WTC11 (cell line): ENCODE data around the gene SNX1.
"Not testable (repeated sequence)": the region's sequence is repeated elsewhere in the genome, so short reads cannot be mapped to it uniquely, and the experiment has no call there.

Experiments used
- ATF1 ChIP-seq: sonication (generic); formaldehyde crosslinking; IDR thresholded peaks from 2 replicates; pipeline ENCODE4 v1.8.1; 2023; ENCODE audit warnings: mild to moderate bottlenecking, moderate library complexity, missing genetic modification reagents
- ETV6 ChIP-seq: sonication (generic); formaldehyde crosslinking; IDR thresholded peaks from 2 replicates; pipeline ENCODE4 v1.8.1; 2022; ENCODE audit warnings: mild to moderate bottlenecking, missing genetic modification reagents
- FOXP1 ChIP-seq: sonication (generic); formaldehyde crosslinking; IDR thresholded peaks from 2 replicates; pipeline ENCODE4 v1.8.0; 2022; ENCODE audit warnings: missing genetic modification reagents, mild to moderate bottlenecking, moderate library complexity, borderline replicate concordance
- IRF2 ChIP-seq: sonication (generic); formaldehyde crosslinking; IDR thresholded peaks from 2 replicates; pipeline ENCODE4 v1.8.0; 2022; ENCODE audit warnings: low read depth, missing genetic modification reagents, borderline replicate concordance
- KAT7 ChIP-seq: sonication (generic); formaldehyde crosslinking; IDR thresholded peaks from 2 replicates; pipeline ENCODE4 v1.8.1; 2023; ENCODE audit warnings: missing genetic modification reagents, mild to moderate bottlenecking, borderline replicate concordance
- TEAD4 ChIP-seq: sonication (generic); formaldehyde crosslinking; IDR thresholded peaks from 2 replicates; pipeline ENCODE4 v1.8.0; 2022; ENCODE audit warnings: mild to moderate bottlenecking, missing genetic modification reagents
- ZNF232 ChIP-seq: sonication (generic); formaldehyde crosslinking; IDR thresholded peaks from 2 replicates; pipeline ENCODE4 v1.8.0; 2022; ENCODE audit warnings: mild to moderate bottlenecking, missing genetic modification reagents
- TF ChIP-seq, protein P1 (sequence below): sonication (generic); formaldehyde crosslinking; IDR thresholded peaks from 2 replicates; pipeline ENCODE4 v1.8.1; 2022; ENCODE audit warnings: low read depth, mild to moderate bottlenecking, moderate library complexity, missing genetic modification reagents, borderline replicate concordance
- TF ChIP-seq, protein P2 (sequence below): fragments of 200-600 bp; IDR thresholded peaks from 2 replicates; pipeline ENCODE4 v1.8.0; 2022; ENCODE audit warnings: antibody characterized with exemption
- TF ChIP-seq, protein P3 (sequence below): sonication (generic); formaldehyde crosslinking; conservative IDR thresholded peaks from 2 replicates; pipeline ENCODE4 v1.8.1; 2022; ENCODE audit warnings: mild to moderate bottlenecking, missing genetic modification reagents
- TF ChIP-seq, protein P4 (sequence below): sonication (generic); formaldehyde crosslinking; IDR thresholded peaks from 2 replicates; pipeline ENCODE4 v1.8.1; 2022; ENCODE audit warnings: low read depth, missing genetic modification reagents, borderline replicate concordance

DNA sequence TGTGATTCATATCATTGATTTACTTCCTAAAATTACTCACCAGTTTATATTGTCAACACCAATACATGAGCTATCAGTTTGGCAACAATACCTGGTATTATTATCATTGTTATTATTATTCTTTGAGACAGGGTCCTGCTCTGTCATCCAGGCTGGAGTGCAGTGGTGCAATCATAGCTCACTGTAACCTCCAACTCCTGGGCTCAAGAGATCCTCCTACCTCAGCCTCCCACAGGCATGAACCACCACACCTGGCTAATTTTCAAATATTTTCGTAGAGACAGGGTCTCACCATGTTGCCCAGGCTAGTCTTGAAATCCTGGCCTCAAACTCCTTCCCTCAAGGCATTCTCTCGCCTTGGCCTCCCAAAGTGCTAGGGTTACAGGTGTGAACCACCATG is 22.3 kb upstream of the SNX1 start:
- TF ChIP-seq, protein P1, sequence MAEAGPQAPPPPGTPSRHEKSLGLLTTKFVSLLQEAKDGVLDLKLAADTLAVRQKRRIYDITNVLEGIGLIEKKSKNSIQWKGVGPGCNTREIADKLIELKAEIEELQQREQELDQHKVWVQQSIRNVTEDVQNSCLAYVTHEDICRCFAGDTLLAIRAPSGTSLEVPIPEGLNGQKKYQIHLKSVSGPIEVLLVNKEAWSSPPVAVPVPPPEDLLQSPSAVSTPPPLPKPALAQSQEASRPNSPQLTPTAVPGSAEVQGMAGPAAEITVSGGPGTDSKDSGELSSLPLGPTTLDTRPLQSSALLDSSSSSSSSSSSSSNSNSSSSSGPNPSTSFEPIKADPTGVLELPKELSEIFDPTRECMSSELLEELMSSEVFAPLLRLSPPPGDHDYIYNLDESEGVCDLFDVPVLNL (CRISPR knock-in tag), result not testable (repeated sequence)
- not testable (repeated sequence) for TF ChIP-seq ETV6 (CRISPR knock-in tag); ATF1 (CRISPR knock-in tag); TEAD4; ZNF232 (CRISPR knock-in tag); IRF2 (CRISPR knock-in tag); KAT7 (CRISPR knock-in tag); FOXP1 (CRISPR knock-in tag)
- TF ChIP-seq, protein P2, sequence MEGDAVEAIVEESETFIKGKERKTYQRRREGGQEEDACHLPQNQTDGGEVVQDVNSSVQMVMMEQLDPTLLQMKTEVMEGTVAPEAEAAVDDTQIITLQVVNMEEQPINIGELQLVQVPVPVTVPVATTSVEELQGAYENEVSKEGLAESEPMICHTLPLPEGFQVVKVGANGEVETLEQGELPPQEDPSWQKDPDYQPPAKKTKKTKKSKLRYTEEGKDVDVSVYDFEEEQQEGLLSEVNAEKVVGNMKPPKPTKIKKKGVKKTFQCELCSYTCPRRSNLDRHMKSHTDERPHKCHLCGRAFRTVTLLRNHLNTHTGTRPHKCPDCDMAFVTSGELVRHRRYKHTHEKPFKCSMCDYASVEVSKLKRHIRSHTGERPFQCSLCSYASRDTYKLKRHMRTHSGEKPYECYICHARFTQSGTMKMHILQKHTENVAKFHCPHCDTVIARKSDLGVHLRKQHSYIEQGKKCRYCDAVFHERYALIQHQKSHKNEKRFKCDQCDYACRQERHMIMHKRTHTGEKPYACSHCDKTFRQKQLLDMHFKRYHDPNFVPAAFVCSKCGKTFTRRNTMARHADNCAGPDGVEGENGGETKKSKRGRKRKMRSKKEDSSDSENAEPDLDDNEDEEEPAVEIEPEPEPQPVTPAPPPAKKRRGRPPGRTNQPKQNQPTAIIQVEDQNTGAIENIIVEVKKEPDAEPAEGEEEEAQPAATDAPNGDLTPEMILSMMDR, result not testable (repeated sequence)
- TF ChIP-seq, protein P3, sequence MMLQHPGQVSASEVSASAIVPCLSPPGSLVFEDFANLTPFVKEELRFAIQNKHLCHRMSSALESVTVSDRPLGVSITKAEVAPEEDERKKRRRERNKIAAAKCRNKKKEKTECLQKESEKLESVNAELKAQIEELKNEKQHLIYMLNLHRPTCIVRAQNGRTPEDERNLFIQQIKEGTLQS (CRISPR knock-in tag), result not testable (repeated sequence)
- TF ChIP-seq, protein P4, sequence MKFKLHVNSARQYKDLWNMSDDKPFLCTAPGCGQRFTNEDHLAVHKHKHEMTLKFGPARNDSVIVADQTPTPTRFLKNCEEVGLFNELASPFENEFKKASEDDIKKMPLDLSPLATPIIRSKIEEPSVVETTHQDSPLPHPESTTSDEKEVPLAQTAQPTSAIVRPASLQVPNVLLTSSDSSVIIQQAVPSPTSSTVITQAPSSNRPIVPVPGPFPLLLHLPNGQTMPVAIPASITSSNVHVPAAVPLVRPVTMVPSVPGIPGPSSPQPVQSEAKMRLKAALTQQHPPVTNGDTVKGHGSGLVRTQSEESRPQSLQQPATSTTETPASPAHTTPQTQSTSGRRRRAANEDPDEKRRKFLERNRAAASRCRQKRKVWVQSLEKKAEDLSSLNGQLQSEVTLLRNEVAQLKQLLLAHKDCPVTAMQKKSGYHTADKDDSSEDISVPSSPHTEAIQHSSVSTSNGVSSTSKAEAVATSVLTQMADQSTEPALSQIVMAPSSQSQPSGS (CRISPR knock-in tag), result not testable (repeated sequence)
